DMS153 (cell line): ENCODE measurements around the gene IFIT2.
"Not testable (repeated sequence)": the region's sequence is repeated elsewhere in the genome, so short reads cannot be mapped to it uniquely, and the experiment has no call there.

Experiments used
- DNase-seq: peaks from one replicate; lab custom pipeline; 2025; lab: John Stamatoyannopoulos, UW

The IFIT2 gene

GRCh38 chr10:89308736-89309135, 6.9 kb downstream of the IFIT2 start:
- DNase-seq, result no peak

GRCh38 chr10:89309156-89310055, 7.6 kb downstream of the IFIT2 start:
- DNase-seq, result no peak

- DNase-seq, result no peak
These were observed 8.4 kb downstream of the IFIT2 start for GRCh38 chr10:89310056-89310893.

- DNase-seq, result no peak
These were observed 11.1 kb downstream of the IFIT2 start for GRCh38 chr10:89312973-89313372.

- no peak for DNase-seq
These were observed 12.8 kb downstream of the IFIT2 start for GRCh38 chr10:89314676-89315075.

- not testable (repeated sequence) for DNase-seq
These were observed 16.2 kb downstream of the IFIT2 start for GRCh38 chr10:89318047-89318446.

GRCh38 chr10:89325081-89325480, 23.2 kb downstream of the IFIT2 start:
- DNase-seq, result not testable (repeated sequence)

- DNase-seq, result not testable (repeated sequence)
These were observed 24.0 kb downstream of the IFIT2 start for GRCh38 chr10:89325856-89326255.

GRCh38 chr10:89327803-89328441, 26.1 kb downstream of the IFIT2 start, which contains the start of gene IFIT3:
IFIT3 (plus strand) TSS chr10:89327997; CDS start chr10:89328074, 77 bp downstream.
- no peak for DNase-seq

GRCh38 chr10:89329151-89329550, 27.3 kb downstream of the IFIT2 start:
- DNase-seq, result no peak

GRCh38 chr10:89330014-89330413, 28.2 kb downstream of the IFIT2 start:
- DNase-seq, result not testable (repeated sequence)

GRCh38 chr10:89330537-89331212, 28.8 kb downstream of the IFIT2 start:
- DNase-seq, result no peak

- DNase-seq, result not testable (repeated sequence)
These were observed 29.8 kb downstream of the IFIT2 start for GRCh38 chr10:89331487-89332122.

GRCh38 chr10:89332123-89332633, 30.3 kb downstream of the IFIT2 start:
- DNase-seq, result no peak

- no peak for DNase-seq
These were observed 33.4 kb downstream of the IFIT2 start for GRCh38 chr10:89335226-89335625.

GRCh38 chr10:89336241-89336640, 34.4 kb downstream of the IFIT2 start:
- DNase-seq, result no peak

- no peak for DNase-seq
These were observed 35.6 kb downstream of the IFIT2 start for GRCh38 chr10:89337484-89337883.

- no peak for DNase-seq
These were observed 36.9 kb downstream of the IFIT2 start for GRCh38 chr10:89338713-89339112.

GRCh38 chr10:89339875-89340274, 38.0 kb downstream of the IFIT2 start:
- no peak for DNase-seq

GRCh38 chr10:89341649-89342048, 39.8 kb downstream of the IFIT2 start:
- DNase-seq, result no peak
